Right lobe of liver (tissue), 6 donors: ENCODE measurements around the gene DRC7. TPM values are rescaled to one million over a fixed set of nuclear protein-coding genes. Genes with fewer than 3 reads are reported as not detected.

Experiments used
- ATAC-seq, 4 donors: fragments of 200-7000 bp; cut with Tn5 transposase; one replicate each; pipeline ENCODE4 v1.9.1; 2020; ENCODE audit warnings: mild to moderate bottlenecking in 4 of 4, moderate library complexity in 4 of 4
- DNase-seq, 3 donors: peaks; one replicate each; pipeline ENCODE4 v3.0.0-alpha.2; 2020
- H3K27ac ChIP-seq, 3 donors: fragments of 200-600 bp; one replicate each; pipeline ENCODE4 v1.8.0; 2022
- H3K27me3 ChIP-seq, 2 donors: fragments of 200-600 bp; one replicate each; pipeline ENCODE4 v1.8.0; 2022
- H3K36me3 ChIP-seq, 4 donors: fragments of 200-600 bp; sonication (generic) in 1 of 4; one replicate each; pipeline versions ENCODE4 v1.5.1 to v1.8.0; 2017 to 2022; ENCODE audit warnings: control low read depth in 1 of 4
- H3K4me1 ChIP-seq, 4 donors: fragments of 200-600 bp; sonication (generic) in 1 of 4; one replicate each; pipeline versions ENCODE4 v1.5.1 to v1.8.0; 2017 to 2022; ENCODE audit warnings: control low read depth in 1 of 4
- H3K4me3 ChIP-seq, 3 donors: fragments of 200-600 bp; one replicate each; pipeline ENCODE4 v1.8.0; 2022
- H3K9me3 ChIP-seq, 4 donors: fragments of 200-600 bp; sonication (generic) in 1 of 4; one replicate each; pipeline versions ENCODE4 v1.5.1 to v1.8.0; 2017 to 2022; ENCODE audit warnings: control low read depth in 1 of 4
- CTCF ChIP-seq, 4 donors: fragments of 200-600 bp in 3 of 4; fragments of 450-650 bp in 1 of 4; IDR thresholded peaks; one replicate each; pipeline versions ENCODE4 v1.5.1 to v1.8.0; 2016 to 2022; ENCODE audit warnings: antibody characterized with exemption in 4 of 4, mild to moderate bottlenecking in 2 of 4
- POLR2A ChIP-seq: fragments of 450-650 bp; IDR thresholded peaks from one replicate; pipeline ENCODE4 v1.6.1; 2017; ENCODE audit warnings: antibody characterized with exemption, mild to moderate bottlenecking
- WGBS: methylation state at CpG from one replicate; pipeline ENCODE4 v1.1.6; 2018; ENCODE audit warnings: low coverage, low lambda C conversion rate; ENCODE audit not compliant: insufficient coverage; ENCODE audit errors: missing lambda C conversion rate; 5-methylcytosine and 5-hydroxymethylcytosine counted together
- intact Hi-C, 2 donors: fragments of 100-400 bp; cut with DNase I; formaldehyde crosslinking; loops; one replicate each; pipeline versions ENCODE4 v1.11.2 to v1.14.1; 2022
- total RNA-seq, 6 experiments: library from RNA; depleted of rRNA in 2 of 6; stranded (reverse); fragments of >200 nt in 2 of 6; fragmentation: NEBNext Ultra II Directional in 3 of 6; extraction: Animal tissue kit (Norgen Biotek cat#: 25700) in 3 of 6; gene quantifications; one replicate each; pipeline versions ENCODE4 v1.1.0 to v1.2.4, GENCODE V29; 2016 to 2023
- donor health status: DM: no; HTN: yes; CAD: no.
- donor health status: DM: no; HTN: no; CAD: no.
- donor health status: DM: no; HTN: no; CAD: no.
- donor health status: DM: no; HTN: yes; CAD: no.
- donor health status: DM: no; HTN: yes; CAD: no.

Gene DRC7
- total RNA-seq, 6 experiments from 2014 or later: 0.06 to 0.37 (median 0.19) TPM

GRCh38 chr16:57758331-57759117, 63.9 kb downstream of the DRC7 start:
- intact Hi-C loops: no loop called here
- peaks cover 2 to 26% (median 13%) of the 10 kb centered on the region in 4 donors for H3K36me3 ChIP-seq
- WGBS: 40% methylated on average over 4 of the region's 33 CpGs
- no peak overlapping the region for H3K4me3 ChIP-seq
- no peaks in the 10 kb centered on the region for H3K4me1 ChIP-seq
- TF ChIP-seq POLR2A: no peak
- TF ChIP-seq CTCF (IDR thresholded peaks at IDR 0.05): no peak
- DNase-seq (peak in 1 of 3 donors; percentile 52), ATAC-seq (no peak)
- H3K27ac ChIP-seq: no peak overlapping the region
- H3K27me3 ChIP-seq: no peaks in the 10 kb centered on the region
- H3K9me3 ChIP-seq: no peaks in the 10 kb centered on the region

GRCh38 chr16:57759131-57759530, 64.5 kb downstream of the DRC7 start:
- Histone ChIP-seq H3K9me3 (no peaks in the 10 kb centered on the region), H3K27me3 (no peaks in the 10 kb centered on the region), H3K36me3 (peaks cover 2 to 32% (median 13%) of the 10 kb centered on the region in 4 donors), H3K4me3 (no peak overlapping the region), H3K4me1 (no peaks in the 10 kb centered on the region), H3K27ac (no peak overlapping the region)
- intact Hi-C loops: no loop called here
- DNase-seq (peak in 1 of 3 donors; percentile 42), ATAC-seq (no peak)
- no peak for TF ChIP-seq POLR2A
- TF ChIP-seq CTCF (IDR thresholded peaks at IDR 0.05): no peak
- no CpG with 5 or more reads among the region's 7 CpGs for WGBS

- peaks cover 2 to 34% (median 13%) of the 10 kb centered on the region in 4 donors for H3K36me3 ChIP-seq
- DNase-seq: no peak
- H3K27ac ChIP-seq: no peak overlapping the region
- TF ChIP-seq POLR2A (no peak), CTCF (IDR thresholded peaks at IDR 0.05) (no peak)
- no peak overlapping the region for H3K4me3 ChIP-seq
- no peaks in the 10 kb centered on the region for H3K9me3 ChIP-seq
- H3K27me3 ChIP-seq: no peaks in the 10 kb centered on the region
- no peaks in the 10 kb centered on the region for H3K4me1 ChIP-seq
- no peak for ATAC-seq
- WGBS: 81% methylated on average over 8 of the region's 21 CpGs
- intact Hi-C loops: loop anchor here in 1 of 2 donors (10.0 kb wide), 1 partner anchor 255 kb away; no protein-coding TSS in a partner anchor
Observed at GRCh38 chr16:57759541-57760356, 65.1 kb downstream of the DRC7 start.

- H3K9me3 ChIP-seq: no peaks in the 10 kb centered on the region
- DNase-seq (no peak), ATAC-seq (no peak)
- peaks cover 2 to 36% (median 16%) of the 10 kb centered on the region in 4 donors for H3K36me3 ChIP-seq
- TF ChIP-seq POLR2A (no peak), CTCF (IDR thresholded peaks at IDR 0.05) (no peak)
- no peaks in the 10 kb centered on the region for H3K27me3 ChIP-seq
- H3K4me1 ChIP-seq: no peaks in the 10 kb centered on the region
- H3K4me3 ChIP-seq: no peak overlapping the region
- intact Hi-C loops: loop anchor here in 1 of 2 donors (10.0 kb wide), 1 partner anchor 254 kb away; no protein-coding TSS in a partner anchor
- H3K27ac ChIP-seq: no peak overlapping the region
- WGBS: 79% methylated on average over 7 of the region's 40 CpGs
Observed at GRCh38 chr16:57760357-57761160, 66.0 kb downstream of the DRC7 start.
